ENCODE results near the gene CRYBG2.

DNA sequence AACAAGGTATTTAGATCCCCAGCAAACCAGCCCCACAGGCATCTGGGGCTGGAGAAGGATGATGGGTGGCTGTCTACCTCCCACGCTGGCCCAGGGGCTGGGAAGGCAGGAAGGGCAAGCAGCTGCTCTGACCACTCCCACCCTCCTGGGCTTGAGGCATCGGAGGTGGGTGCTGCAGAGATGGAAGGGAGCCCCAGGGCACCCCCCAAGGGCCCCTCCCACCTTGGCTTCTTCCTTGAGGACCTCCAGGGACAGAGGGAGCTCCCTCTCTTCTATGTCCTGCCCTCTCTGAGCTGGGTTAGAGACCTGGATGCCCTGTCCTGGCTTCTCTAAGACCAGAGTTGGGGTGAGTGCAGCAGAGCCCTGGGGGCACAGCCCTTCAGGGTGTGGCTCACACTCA is 33.0 kb downstream of the CRYBG2 start:
- TF ChIP-seq CTCF (IDR thresholded peaks at IDR 0.05 in 4 of 5, conservative IDR thresholded peaks at IDR 0.05 in 1 of 5) (no peak), POLR2A (IDR thresholded peaks at IDR 0.05) (no peak)

Measured in gastrocnemius medialis (tissue), 4 donors.